Spleen (tissue), 11 donors: ENCODE results near the gene DAB2IP. TPM values are rescaled to one million over a fixed set of nuclear protein-coding genes. Genes with fewer than 3 reads are reported as not detected.
"Not testable (repeated sequence)": the region's sequence is repeated elsewhere in the genome, so short reads cannot be mapped to it uniquely, and the experiment has no call there.

Source experiments
- DNase-seq: peaks from one replicate; pipeline ENCODE4 v3.0.0-alpha.2; 2020
- H3K27ac ChIP-seq, 8 donors: fragments of 200-600 bp; sonication (generic) in 7 of 8; 1 replicate in 4 of 8; 2 replicates in 4 of 8; pipeline versions ENCODE4 v1.5.0 to v1.8.0; 2016 to 2021; ENCODE audit warnings: inconsistent platforms in 4 of 8, mild to moderate bottlenecking in 4 of 8, moderate library complexity in 1 of 8
- H3K27me3 ChIP-seq, 7 donors: fragments of 200-600 bp; sonication (generic) in 6 of 7; replicated peaks in 1 of 7; 1 replicate in 4 of 7; 2 replicates in 3 of 7; pipeline versions ENCODE4 v1.5.0 to v1.8.0; 2016 to 2021; ENCODE audit warnings: inconsistent platforms in 3 of 7, mild to moderate bottlenecking in 1 of 7
- H3K36me3 ChIP-seq, 6 donors: fragments of 200-600 bp; sonication (generic) in 5 of 6; 1 replicate in 4 of 6; 2 replicates in 2 of 6; pipeline versions ENCODE4 v1.5.0 to v1.8.0; 2016 to 2021; ENCODE audit warnings: inconsistent platforms in 2 of 6
- H3K4me1 ChIP-seq, 6 donors: fragments of 200-600 bp; sonication (generic) in 5 of 6; 1 replicate in 3 of 6; 2 replicates in 3 of 6; pipeline versions ENCODE4 v1.5.0 to v1.8.0; 2016 to 2021; ENCODE audit warnings: inconsistent platforms in 3 of 6
- H3K4me3 ChIP-seq, 8 donors: fragments of 200-600 bp; sonication (generic) in 7 of 8; 1 replicate in 4 of 8; 2 replicates in 4 of 8; pipeline versions ENCODE4 v1.5.0 to v1.8.0; 2016 to 2021; ENCODE audit warnings: inconsistent platforms in 4 of 8, mild to moderate bottlenecking in 4 of 8, moderate library complexity in 2 of 8
- H3K9me3 ChIP-seq, 8 donors: fragments of 200-600 bp; sonication (generic) in 7 of 8; 1 replicate in 4 of 8; 2 replicates in 4 of 8; pipeline versions ENCODE4 v1.5.0 to v1.8.0; 2016 to 2021; ENCODE audit warnings: inconsistent platforms in 4 of 8
- CTCF ChIP-seq, 11 experiments: fragments of 200-600 bp in 7 of 11; fragments of 450-650 bp in 4 of 11; sonication (generic) in 4 of 11; IDR thresholded peaks in 8 of 11; conservative IDR thresholded peaks in 3 of 11; 1 replicate in 7 of 11; 2 replicates in 4 of 11; pipeline versions ENCODE4 v1.4.0 to v1.8.0; 2016 to 2021; ENCODE audit warnings: antibody characterized with exemption in 11 of 11, inconsistent platforms in 4 of 11, mild to moderate bottlenecking in 1 of 11
- POLR2A ChIP-seq, 3 donors: fragments of 450-650 bp; IDR thresholded peaks; one replicate each; pipeline ENCODE4 v1.5.1; 2017; ENCODE audit warnings: antibody characterized with exemption in 3 of 3, mild to moderate bottlenecking in 1 of 3
- POLR2AphosphoS5 ChIP-seq, 3 donors: sonication (generic); formaldehyde crosslinking; IDR thresholded peaks; one replicate each; pipeline ENCODE4 v1.5.1; 2017; ENCODE audit warnings: antibody characterized with exemption in 3 of 3
- WGBS, 5 donors: extraction: QIAGEN DNeasy Blood & Tissue Kit in 3 of 5; methylation state at CpG; one replicate each; pipeline versions ENCODE4 v1.1.5 to v1.1.7; 2013 to 2018; 5-methylcytosine and 5-hydroxymethylcytosine counted together
- intact Hi-C: fragments of 100-400 bp; cut with DNase I; formaldehyde crosslinking; loops from one replicate; pipeline ENCODE4 v1.15.0; 2023; ENCODE audit warnings: low total_unique reads
- polyA plus RNA-seq, 3 donors: library from polyadenylated mRNA; stranded (reverse); fragments of 200-250 nt; gene quantifications; one replicate each; pipeline ENCODE4 v1.2.1, GENCODE V29; 2013
- total RNA-seq, 7 donors: library from RNA; depleted of rRNA in 3 of 7; stranded (reverse); fragments of >200 nt in 3 of 7; fragmentation: NEBNext Ultra II Directional in 4 of 7; extraction: Animal tissue kit (Norgen Biotek cat#: 25700) in 4 of 7; gene quantifications; one replicate each; pipeline versions ENCODE4 v1.1.0 to v1.2.1, GENCODE V29; 2016 to 2021
- donor health status: healthy with polysubstance abuse.
- donor health status: DM: no; HTN: no; CAD: no; lungs with moderate emphysema.
- donor health status: DM: no; HTN: no; CAD: no.
- donor health status: Bipolar disorder and iron deficiency.
- donor health status: healthy.
- donor health status: DM: no; HTN: no; CAD: no.
- donor health status: DM: yes; HTN: yes; CAD: no.

Gene DAB2IP
- total and polyA plus RNA-seq, 10 donors = 5.0 to 83.0 (median 38.1) TPM

GRCh38 chr9:121640491-121641223 is 10.8 kb upstream of the DAB2IP start:
- TF ChIP-seq POLR2AphosphoS5 (IDR thresholded peaks at IDR 0.05) (no peak), CTCF (IDR thresholded peaks at IDR 0.05 in 8 of 11, conservative IDR thresholded peaks at IDR 0.05 in 3 of 11) (no peak), POLR2A (IDR thresholded peaks at IDR 0.05) (no peak)
- DNase-seq = peak; percentile 20
- Histone ChIP-seq H3K4me1 (peaks cover 0 to 32% (median 13%) of the 10 kb centered on the region in 6 donors), H3K36me3 (no peaks in the 10 kb centered on the region), H3K9me3 (peaks cover 0 to 3% (median 0%) of the 10 kb centered on the region in 8 donors), H3K27ac (no peak overlapping the region), H3K27me3 (peaks cover 0 to 13% (median 0%) of the 10 kb centered on the region in 7 donors), H3K4me3 (no peak overlapping the region)
- intact Hi-C loops = no loop called here
- 33 to 79% (median 55%) methylated on average over 1 to 2 of the region's 2 CpGs for WGBS, 5 donors

GRCh38 chr9:121641224-121641611 is 10.2 kb upstream of the DAB2IP start:
- Histone ChIP-seq H3K36me3 (no peaks in the 10 kb centered on the region), H3K4me1 (peaks cover 0 to 32% (median 14%) of the 10 kb centered on the region in 6 donors), H3K27me3 (peaks cover 0 to 12% (median 0%) of the 10 kb centered on the region in 7 donors), H3K27ac (no peak overlapping the region), H3K9me3 (peaks cover 0 to 3% (median 0%) of the 10 kb centered on the region in 8 donors), H3K4me3 (no peak overlapping the region)
- TF ChIP-seq POLR2A (IDR thresholded peaks at IDR 0.05) = no peak
- TF ChIP-seq POLR2AphosphoS5 (IDR thresholded peaks at IDR 0.05) = no peak
- no peak for TF ChIP-seq CTCF (IDR thresholded peaks at IDR 0.05 in 8 of 11, conservative IDR thresholded peaks at IDR 0.05 in 3 of 11)
- intact Hi-C loops = no loop called here
- 75 to 98% (median 87%) methylated on average over 2 of the region's 2 CpGs for WGBS, 5 donors
- peak; percentile 22 for DNase-seq

GRCh38 chr9:121642758-121643157 is 8.7 kb upstream of the DAB2IP start:
- Histone ChIP-seq H3K4me1 (peaks cover 0 to 29% (median 10%) of the 10 kb centered on the region in 6 donors), H3K4me3 (no peak overlapping the region), H3K27me3 (peaks cover 0 to 7% (median 0%) of the 10 kb centered on the region in 7 donors), H3K9me3 (peaks cover 0 to 3% (median 0%) of the 10 kb centered on the region in 8 donors), H3K27ac (no peak overlapping the region), H3K36me3 (no peaks in the 10 kb centered on the region)
- intact Hi-C loops = no loop called here
- WGBS, 5 donors = 66 to 89% (median 74%) methylated on average over 3 of the region's 3 CpGs
- DNase-seq = peak; percentile 4
- TF ChIP-seq POLR2A (IDR thresholded peaks at IDR 0.05) (no peak), POLR2AphosphoS5 (IDR thresholded peaks at IDR 0.05) (no peak), CTCF (IDR thresholded peaks at IDR 0.05 in 8 of 11, conservative IDR thresholded peaks at IDR 0.05 in 3 of 11) (no peak)

- intact Hi-C loops = no loop called here
- H3K4me3 ChIP-seq = no peak overlapping the region
- TF ChIP-seq POLR2AphosphoS5 (IDR thresholded peaks at IDR 0.05) (no peak), CTCF (IDR thresholded peaks at IDR 0.05 in 8 of 11, conservative IDR thresholded peaks at IDR 0.05 in 3 of 11) (no peak), POLR2A (IDR thresholded peaks at IDR 0.05) (no peak)
- WGBS, 5 donors = 77 to 100% (median 86%) methylated on average over 3 of the region's 3 CpGs
- no peaks in the 10 kb centered on the region for H3K36me3 ChIP-seq
- H3K27ac ChIP-seq = no peak overlapping the region
- DNase-seq = no peak
- H3K27me3 ChIP-seq = peaks cover 0 to 7% (median 0%) of the 10 kb centered on the region in 7 donors
- peaks cover 0 to 3% (median 0%) of the 10 kb centered on the region in 8 donors for H3K9me3 ChIP-seq
- peaks cover 0 to 29% (median 10%) of the 10 kb centered on the region in 6 donors for H3K4me1 ChIP-seq
Measured at GRCh38 chr9:121643473-121643872, 8.0 kb upstream of the DAB2IP start.

GRCh38 chr9:121644040-121644439 is 7.4 kb upstream of the DAB2IP start:
- Histone ChIP-seq H3K27me3 (peaks cover 0 to 13% (median 0%) of the 10 kb centered on the region in 7 donors), H3K4me1 (peaks cover 0 to 29% (median 10%) of the 10 kb centered on the region in 6 donors)
- H3K9me3 ChIP-seq, intact Hi-C loops, H3K36me3 ChIP-seq, H3K4me3 ChIP-seq, H3K27ac ChIP-seq: not testable (repeated sequence)
- peak; percentile 25 for DNase-seq
- WGBS, 5 donors = 82 to 93% (median 86%) methylated on average over 10 of the region's 10 CpGs
